ENCODE data around the gene PPFIBP1.

Gene PPFIBP1

GRCh38 chr12:27696864-27697564, 173.0 kb downstream of the PPFIBP1 start:
- H3K27ac ChIP-seq (ENCODE audit: low read depth, low read length), result no peak overlapping the region
- no peak overlapping the region for H3K9ac ChIP-seq (ENCODE audit: low read depth, low read length)
- H3K4me1 ChIP-seq (ENCODE audit: control insufficient read depth, insufficient read depth, low read length), result no peaks in the 10 kb centered on the region
- no peaks in the 10 kb centered on the region for H3K9me3 ChIP-seq (ENCODE audit: control insufficient read depth, insufficient read depth, low read length)
- no peak overlapping the region for H3K4me3 ChIP-seq (ENCODE audit: low read depth, low read length)
- H3K27me3 ChIP-seq (ENCODE audit: control insufficient read depth, insufficient read depth, low read length), result no peaks in the 10 kb centered on the region
- H3K36me3 ChIP-seq (ENCODE audit: control insufficient read depth, insufficient read depth, low read length), result peaks cover 18% of the 10 kb centered on the region

- no peaks in the 10 kb centered on the region for H3K36me3 ChIP-seq (ENCODE audit: control insufficient read depth, insufficient read depth, low read length)
- no peak overlapping the region for H3K27ac ChIP-seq (ENCODE audit: low read depth, low read length)
- no peaks in the 10 kb centered on the region for H3K9me3 ChIP-seq (ENCODE audit: control insufficient read depth, insufficient read depth, low read length)
- no peak overlapping the region for H3K4me3 ChIP-seq (ENCODE audit: low read depth, low read length)
- H3K27me3 ChIP-seq (ENCODE audit: control insufficient read depth, insufficient read depth, low read length), result no peaks in the 10 kb centered on the region
- no peak overlapping the region for H3K9ac ChIP-seq (ENCODE audit: low read depth, low read length)
- no peaks in the 10 kb centered on the region for H3K4me1 ChIP-seq (ENCODE audit: control insufficient read depth, insufficient read depth, low read length)
Observed at GRCh38 chr12:27703720-27704452, 179.9 kb downstream of the PPFIBP1 start.

- Histone ChIP-seq H3K4me1 (ENCODE audit: control insufficient read depth, insufficient read depth, low read length) (peaks cover 3% of the 10 kb centered on the region), H3K27me3 (ENCODE audit: control insufficient read depth, insufficient read depth, low read length) (no peaks in the 10 kb centered on the region), H3K4me3 (ENCODE audit: low read depth, low read length) (no peak overlapping the region), H3K27ac (ENCODE audit: low read depth, low read length) (no peak overlapping the region), H3K36me3 (ENCODE audit: control insufficient read depth, insufficient read depth, low read length) (no peaks in the 10 kb centered on the region), H3K9ac (ENCODE audit: low read depth, low read length) (no peak overlapping the region), H3K9me3 (ENCODE audit: control insufficient read depth, insufficient read depth, low read length) (no peaks in the 10 kb centered on the region)
Observed at GRCh38 chr12:27705263-27705662, 181.3 kb downstream of the PPFIBP1 start.

GRCh38 chr12:27707216-27707615, 183.2 kb downstream of the PPFIBP1 start:
- Histone ChIP-seq H3K4me1 (ENCODE audit: control insufficient read depth, insufficient read depth, low read length) (peaks cover 9% of the 10 kb centered on the region), H3K27ac (ENCODE audit: low read depth, low read length) (no peak overlapping the region), H3K36me3 (ENCODE audit: control insufficient read depth, insufficient read depth, low read length) (no peaks in the 10 kb centered on the region), H3K27me3 (ENCODE audit: control insufficient read depth, insufficient read depth, low read length) (no peaks in the 10 kb centered on the region), H3K9me3 (ENCODE audit: control insufficient read depth, insufficient read depth, low read length) (no peaks in the 10 kb centered on the region), H3K4me3 (ENCODE audit: low read depth, low read length) (no peak overlapping the region), H3K9ac (ENCODE audit: low read depth, low read length) (no peak overlapping the region)

GRCh38 chr12:27709212-27709931, 185.4 kb downstream of the PPFIBP1 start:
- no peaks in the 10 kb centered on the region for H3K9me3 ChIP-seq (ENCODE audit: control insufficient read depth, insufficient read depth, low read length)
- H3K27me3 ChIP-seq (ENCODE audit: control insufficient read depth, insufficient read depth, low read length), result no peaks in the 10 kb centered on the region
- no peak overlapping the region for H3K9ac ChIP-seq (ENCODE audit: low read depth, low read length)
- no peak overlapping the region for H3K27ac ChIP-seq (ENCODE audit: low read depth, low read length)
- H3K36me3 ChIP-seq (ENCODE audit: control insufficient read depth, insufficient read depth, low read length), result peaks cover 6% of the 10 kb centered on the region; the same call in 1 of the 2 replicates
- H3K4me3 ChIP-seq (ENCODE audit: low read depth, low read length), result no peak overlapping the region
- peaks cover 9% of the 10 kb centered on the region for H3K4me1 ChIP-seq (ENCODE audit: control insufficient read depth, insufficient read depth, low read length)

GRCh38 chr12:27709932-27710591, 186.1 kb downstream of the PPFIBP1 start:
- Histone ChIP-seq H3K4me1 (ENCODE audit: control insufficient read depth, insufficient read depth, low read length) (peaks cover 9% of the 10 kb centered on the region), H3K9me3 (ENCODE audit: control insufficient read depth, insufficient read depth, low read length) (no peaks in the 10 kb centered on the region), H3K36me3 (ENCODE audit: control insufficient read depth, insufficient read depth, low read length) (peaks cover 12% of the 10 kb centered on the region; the same call in 1 of the 2 replicates), H3K27me3 (ENCODE audit: control insufficient read depth, insufficient read depth, low read length) (no peaks in the 10 kb centered on the region), H3K27ac (ENCODE audit: low read depth, low read length) (no peak overlapping the region), H3K4me3 (ENCODE audit: low read depth, low read length) (peak overlapping the region; percentile 87), H3K9ac (ENCODE audit: low read depth, low read length) (peak overlapping the region; percentile 85)

GRCh38 chr12:27710592-27711316, 186.7 kb downstream of the PPFIBP1 start, which contains the start of gene MRPS35:
MRPS35 (plus strand) TSS chr12:27710832; CDS start chr12:27710844, 12 bp downstream.
- Histone ChIP-seq H3K27me3 (ENCODE audit: control insufficient read depth, insufficient read depth, low read length) (no peaks in the 10 kb centered on the region), H3K4me1 (ENCODE audit: control insufficient read depth, insufficient read depth, low read length) (peaks cover 9% of the 10 kb centered on the region), H3K9ac (ENCODE audit: low read depth, low read length) (peak within 1 kb of the TSS; percentile 85), H3K27ac (ENCODE audit: low read depth, low read length) (peak within 1 kb of the TSS; percentile 67), H3K9me3 (ENCODE audit: control insufficient read depth, insufficient read depth, low read length) (no peaks in the 10 kb centered on the region), H3K4me3 (ENCODE audit: low read depth, low read length) (peak within 1 kb of the TSS; percentile 87), H3K36me3 (ENCODE audit: control insufficient read depth, insufficient read depth, low read length) (peaks cover 15% of the 10 kb centered on the region)

GRCh38 chr12:27711317-27711682, 187.3 kb downstream of the PPFIBP1 start:
- peaks cover 20% of the 10 kb centered on the region for H3K36me3 ChIP-seq (ENCODE audit: control insufficient read depth, insufficient read depth, low read length)
- no peaks in the 10 kb centered on the region for H3K9me3 ChIP-seq (ENCODE audit: control insufficient read depth, insufficient read depth, low read length)
- no peaks in the 10 kb centered on the region for H3K27me3 ChIP-seq (ENCODE audit: control insufficient read depth, insufficient read depth, low read length)
- H3K4me3 ChIP-seq (ENCODE audit: low read depth, low read length), result peak overlapping the region; percentile 87
- peak overlapping the region; percentile 85 for H3K9ac ChIP-seq (ENCODE audit: low read depth, low read length)
- peaks cover 9% of the 10 kb centered on the region for H3K4me1 ChIP-seq (ENCODE audit: control insufficient read depth, insufficient read depth, low read length)
- peak overlapping the region; percentile 67 for H3K27ac ChIP-seq (ENCODE audit: low read depth, low read length)

GRCh38 chr12:27711967-27712366, 188.0 kb downstream of the PPFIBP1 start:
- Histone ChIP-seq H3K9ac (ENCODE audit: low read depth, low read length) (no peak overlapping the region), H3K4me1 (ENCODE audit: control insufficient read depth, insufficient read depth, low read length) (peaks cover 9% of the 10 kb centered on the region), H3K36me3 (ENCODE audit: control insufficient read depth, insufficient read depth, low read length) (peaks cover 25% of the 10 kb centered on the region), H3K27me3 (ENCODE audit: control insufficient read depth, insufficient read depth, low read length) (no peaks in the 10 kb centered on the region), H3K4me3 (ENCODE audit: low read depth, low read length) (peak overlapping the region; percentile 87), H3K9me3 (ENCODE audit: control insufficient read depth, insufficient read depth, low read length) (no peaks in the 10 kb centered on the region), H3K27ac (ENCODE audit: low read depth, low read length) (no peak overlapping the region)

- H3K9ac ChIP-seq (ENCODE audit: low read depth, low read length), result no peak overlapping the region
- H3K27ac ChIP-seq (ENCODE audit: low read depth, low read length), result no peak overlapping the region
- H3K4me1 ChIP-seq (ENCODE audit: control insufficient read depth, insufficient read depth, low read length), result no peaks in the 10 kb centered on the region
- no peaks in the 10 kb centered on the region for H3K9me3 ChIP-seq (ENCODE audit: control insufficient read depth, insufficient read depth, low read length)
- no peaks in the 10 kb centered on the region for H3K27me3 ChIP-seq (ENCODE audit: control insufficient read depth, insufficient read depth, low read length)
- H3K4me3 ChIP-seq (ENCODE audit: low read depth, low read length), result no peak overlapping the region
- H3K36me3 ChIP-seq (ENCODE audit: control insufficient read depth, insufficient read depth, low read length), result peaks cover 78% of the 10 kb centered on the region
Observed at GRCh38 chr12:27723212-27723611, 199.2 kb downstream of the PPFIBP1 start.

Measured in HUES48 (cell line).